Uterus (tissue), 2 donors: ENCODE measurements around the gene SLC25A39.

ENCODE experiments used
- POLR2A ChIP-seq, 2 donors: fragments of 450-650 bp; IDR thresholded peaks; one replicate each; pipeline ENCODE4 v1.6.1; 2016; ENCODE audit warnings: antibody characterized with exemption in 2 of 2, mild to moderate bottlenecking in 1 of 2, moderate library complexity in 1 of 2
- TF ChIP-seq, protein P1 (sequence below), 4 experiments: fragments of 200-600 bp in 2 of 4; fragments of 450-650 bp in 2 of 4; sonication (generic) in 2 of 4; IDR thresholded peaks; one replicate each; pipeline ENCODE4 v1.5.1; 2016 to 2019; ENCODE audit warnings: antibody characterized with exemption in 4 of 4, mild to moderate bottlenecking in 2 of 4, moderate library complexity in 1 of 4

DNA sequence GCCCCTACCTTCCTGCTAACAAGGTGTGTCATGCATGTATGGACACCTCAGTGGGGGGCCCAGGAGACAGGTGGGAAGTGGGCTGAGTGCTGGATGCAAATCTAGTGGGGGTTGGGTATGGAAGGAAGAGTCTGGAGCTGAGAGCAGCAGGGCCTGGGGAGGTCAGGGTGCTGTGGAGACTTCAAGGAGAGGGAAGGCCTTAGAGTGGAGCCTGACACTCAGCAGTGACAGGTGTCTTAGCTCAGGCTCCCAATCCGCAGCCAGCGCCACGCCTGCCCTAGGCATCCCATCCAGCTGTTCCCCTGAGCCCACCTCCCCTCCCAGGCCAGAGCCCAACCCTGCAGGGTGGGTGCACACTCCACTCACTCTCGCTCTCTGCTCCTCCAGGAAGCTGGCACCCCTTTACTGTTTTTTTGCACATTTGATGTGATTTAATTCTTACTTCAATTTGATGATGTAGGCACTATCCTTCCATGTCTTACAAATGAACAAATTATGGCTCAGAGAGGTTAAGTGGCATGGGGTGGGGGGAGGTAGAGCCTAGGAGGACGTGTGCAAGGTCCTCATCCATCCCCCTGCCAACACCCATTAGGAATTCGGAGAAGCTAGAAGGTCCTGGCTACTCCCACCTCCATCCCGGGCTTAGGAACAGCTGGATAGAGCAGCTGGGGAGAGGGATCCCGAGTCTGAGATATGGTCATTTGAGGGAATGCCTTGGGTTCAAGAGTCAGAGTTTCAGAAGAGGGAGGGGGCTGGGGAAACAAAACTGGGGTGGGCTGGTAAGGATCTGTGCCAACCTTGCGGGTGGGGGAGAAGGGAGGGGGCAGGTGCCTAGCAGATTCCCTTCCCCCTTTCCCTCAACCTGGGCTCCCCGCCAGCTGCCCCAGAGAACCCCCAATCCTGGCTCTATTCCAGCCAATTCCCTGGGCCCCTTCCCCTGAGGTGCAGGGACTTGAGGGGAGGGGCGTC, 37.0 kb upstream of the SLC25A39 start:
- TF ChIP-seq, protein P1, sequence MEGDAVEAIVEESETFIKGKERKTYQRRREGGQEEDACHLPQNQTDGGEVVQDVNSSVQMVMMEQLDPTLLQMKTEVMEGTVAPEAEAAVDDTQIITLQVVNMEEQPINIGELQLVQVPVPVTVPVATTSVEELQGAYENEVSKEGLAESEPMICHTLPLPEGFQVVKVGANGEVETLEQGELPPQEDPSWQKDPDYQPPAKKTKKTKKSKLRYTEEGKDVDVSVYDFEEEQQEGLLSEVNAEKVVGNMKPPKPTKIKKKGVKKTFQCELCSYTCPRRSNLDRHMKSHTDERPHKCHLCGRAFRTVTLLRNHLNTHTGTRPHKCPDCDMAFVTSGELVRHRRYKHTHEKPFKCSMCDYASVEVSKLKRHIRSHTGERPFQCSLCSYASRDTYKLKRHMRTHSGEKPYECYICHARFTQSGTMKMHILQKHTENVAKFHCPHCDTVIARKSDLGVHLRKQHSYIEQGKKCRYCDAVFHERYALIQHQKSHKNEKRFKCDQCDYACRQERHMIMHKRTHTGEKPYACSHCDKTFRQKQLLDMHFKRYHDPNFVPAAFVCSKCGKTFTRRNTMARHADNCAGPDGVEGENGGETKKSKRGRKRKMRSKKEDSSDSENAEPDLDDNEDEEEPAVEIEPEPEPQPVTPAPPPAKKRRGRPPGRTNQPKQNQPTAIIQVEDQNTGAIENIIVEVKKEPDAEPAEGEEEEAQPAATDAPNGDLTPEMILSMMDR (IDR thresholded peaks at IDR 0.05), result no peak
- no peak for TF ChIP-seq POLR2A (IDR thresholded peaks at IDR 0.05)
